ENCODE measurements around the gene ATG9A.

DNA sequence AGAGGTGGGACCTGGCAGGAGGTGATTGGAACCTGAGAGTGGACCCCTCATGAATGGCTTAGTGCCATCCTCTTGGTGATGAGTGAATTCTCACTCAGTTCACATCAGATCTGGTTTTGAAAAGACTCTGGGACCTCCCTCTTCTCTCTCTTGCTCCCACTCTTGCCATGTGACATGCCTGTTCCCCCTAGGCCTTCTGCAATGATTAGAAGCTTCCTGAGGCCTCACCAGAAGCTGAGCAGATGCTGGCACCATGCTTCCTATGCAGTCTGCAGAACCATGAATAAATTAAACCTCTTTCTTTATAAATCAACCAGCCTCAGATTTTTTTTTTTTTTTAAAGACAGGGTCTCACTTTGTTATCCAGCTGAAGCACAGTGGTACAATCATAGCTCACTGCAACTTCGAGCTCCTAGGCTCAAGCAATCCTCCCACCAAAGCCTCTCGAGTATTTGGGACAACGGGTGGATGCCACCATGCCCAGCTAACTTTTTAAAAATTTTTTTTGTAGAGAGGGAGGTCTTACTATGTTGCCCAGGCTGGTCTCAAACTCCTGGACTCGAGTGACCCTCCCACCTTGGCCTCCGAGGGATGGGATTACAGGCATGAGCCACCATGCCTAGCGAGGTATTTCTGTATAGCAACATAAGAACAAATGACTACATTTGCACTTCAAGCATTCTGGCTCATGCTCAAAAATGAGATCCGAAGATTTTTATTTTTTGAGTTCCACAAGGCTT, 24.8 kb downstream of the ATG9A start:
- TF ChIP-seq, protein P1, sequence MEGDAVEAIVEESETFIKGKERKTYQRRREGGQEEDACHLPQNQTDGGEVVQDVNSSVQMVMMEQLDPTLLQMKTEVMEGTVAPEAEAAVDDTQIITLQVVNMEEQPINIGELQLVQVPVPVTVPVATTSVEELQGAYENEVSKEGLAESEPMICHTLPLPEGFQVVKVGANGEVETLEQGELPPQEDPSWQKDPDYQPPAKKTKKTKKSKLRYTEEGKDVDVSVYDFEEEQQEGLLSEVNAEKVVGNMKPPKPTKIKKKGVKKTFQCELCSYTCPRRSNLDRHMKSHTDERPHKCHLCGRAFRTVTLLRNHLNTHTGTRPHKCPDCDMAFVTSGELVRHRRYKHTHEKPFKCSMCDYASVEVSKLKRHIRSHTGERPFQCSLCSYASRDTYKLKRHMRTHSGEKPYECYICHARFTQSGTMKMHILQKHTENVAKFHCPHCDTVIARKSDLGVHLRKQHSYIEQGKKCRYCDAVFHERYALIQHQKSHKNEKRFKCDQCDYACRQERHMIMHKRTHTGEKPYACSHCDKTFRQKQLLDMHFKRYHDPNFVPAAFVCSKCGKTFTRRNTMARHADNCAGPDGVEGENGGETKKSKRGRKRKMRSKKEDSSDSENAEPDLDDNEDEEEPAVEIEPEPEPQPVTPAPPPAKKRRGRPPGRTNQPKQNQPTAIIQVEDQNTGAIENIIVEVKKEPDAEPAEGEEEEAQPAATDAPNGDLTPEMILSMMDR (IDR thresholded peaks at IDR 0.05; ENCODE audit: low read depth, low read length, poor library complexity, severe bottlenecking) = no peak
- no peak for TF ChIP-seq EZH2phosphoT487 (IDR thresholded peaks at IDR 0.05; ENCODE audit: borderline replicate concordance, low read length)
